GM23338 (cell line): Measurements from ENCODE around the gene PGAP3. TPM values are rescaled to one million over a fixed set of nuclear protein-coding genes. Genes with fewer than 3 reads are reported as not detected.

Experiments
- ATAC-seq: fragments of 200-7000 bp; cut with Tn5 transposase; 3 replicates; pipeline ENCODE4 v1.9.1; 2020
- DNase-seq: peaks from one replicate; pipeline ENCODE4 v3.0.0-alpha.2; 2015; ENCODE audit warnings: low spot score
- H2AFZ ChIP-seq: fragments of 200-600 bp; sonication (generic); 2 replicates; pipeline ENCODE4 v1.8.0; 2016; ENCODE audit warnings: antibody characterized with exemption, mild to moderate bottlenecking, moderate library complexity
- H3F3A ChIP-seq: fragments of 200-600 bp; sonication (generic); replicated peaks from 2 replicates; pipeline ENCODE4 v1.8.0; 2017; ENCODE audit warnings: antibody characterized with exemption, mixed run types, low read depth
- H3K27ac ChIP-seq: fragments of 200-600 bp; sonication (generic); 2 replicates; pipeline ENCODE4 v1.6.1; 2016; ENCODE audit warnings: low read depth
- H3K27me3 ChIP-seq: fragments of 200-600 bp; sonication (generic); 2 replicates; pipeline ENCODE4 v1.8.0; 2016; ENCODE audit warnings: mild to moderate bottlenecking, mixed run types, moderate library complexity; ENCODE audit not compliant: insufficient read depth
- H3K36me3 ChIP-seq: fragments of 200-600 bp; sonication (generic); 2 replicates; pipeline ENCODE4 v1.8.0; 2016; ENCODE audit warnings: mild to moderate bottlenecking; ENCODE audit not compliant: insufficient read depth
- H3K4me1 ChIP-seq: fragments of 200-600 bp; sonication (generic); 2 replicates; pipeline ENCODE4 v1.8.0; 2016; ENCODE audit warnings: mild to moderate bottlenecking, moderate library complexity; ENCODE audit not compliant: insufficient read depth
- H3K4me2 ChIP-seq: fragments of 200-600 bp; sonication (generic); 2 replicates; pipeline ENCODE4 v1.7.1; 2017; ENCODE audit warnings: mixed run types
- H3K4me3 ChIP-seq: fragments of 200-600 bp; sonication (generic); 2 replicates; pipeline ENCODE4 v1.6.1; 2016; ENCODE audit warnings: mixed run types
- H3K79me2 ChIP-seq: fragments of 200-600 bp; sonication (generic); replicated peaks from 2 replicates; pipeline ENCODE4 v1.8.0; 2017; ENCODE audit warnings: mild to moderate bottlenecking; ENCODE audit not compliant: insufficient read depth
- H3K9me2 ChIP-seq: fragments of 200-600 bp; sonication (generic); 2 replicates; pipeline ENCODE4 v1.8.0; 2017; ENCODE audit not compliant: insufficient read depth
- H4K20me1 ChIP-seq: fragments of 200-600 bp; sonication (generic); replicated peaks from 2 replicates; pipeline ENCODE4 v1.8.0; 2017; ENCODE audit warnings: mild to moderate bottlenecking; ENCODE audit not compliant: insufficient read depth
- H3K27ac Mint-ChIP-seq: 2 replicates; pipeline ENCODE4 v1.8.0; 2020; ENCODE audit warnings: inconsistent platforms, mild to moderate bottlenecking, moderate library complexity, mixed read lengths
- H3K27me3 Mint-ChIP-seq: 3 replicates; pipeline ENCODE4 v1.8.0; 2022; ENCODE audit warnings: low read depth, mild to moderate bottlenecking, moderate library complexity, mixed read lengths, inconsistent platforms; ENCODE audit not compliant: insufficient read depth, poor library complexity
- H3K36me3 Mint-ChIP-seq: 3 replicates; pipeline ENCODE4 v1.8.0; 2021; ENCODE audit warnings: low read depth, mild to moderate bottlenecking, inconsistent platforms, moderate library complexity, mixed read lengths
- H3K4me1 Mint-ChIP-seq: 3 replicates; pipeline ENCODE4 v1.8.0; 2020; ENCODE audit warnings: mild to moderate bottlenecking, inconsistent platforms, mixed read lengths
- H3K4me3 Mint-ChIP-seq: 3 replicates; pipeline ENCODE4 v1.8.0; 2021; ENCODE audit warnings: moderate library complexity, mild to moderate bottlenecking, inconsistent platforms, mixed read lengths
- H3K9me3 Mint-ChIP-seq: 3 replicates; pipeline ENCODE4 v1.8.0; 2020; ENCODE audit warnings: moderate library complexity, mild to moderate bottlenecking, inconsistent platforms, mixed read lengths
- CREB1 ChIP-seq: fragments of 250-450 bp; sonication (Bioruptor Pico); IDR thresholded peaks from 2 replicates; pipeline ENCODE4 v1.5.0; 2020; ENCODE audit warnings: low read depth, mild to moderate bottlenecking, moderate library complexity
- ETS1 ChIP-seq: IDR thresholded peaks from 2 replicates; pipeline ENCODE4 v1.6.1; 2016; ENCODE audit warnings: antibody characterized with exemption
- EZH2 ChIP-seq: fragments of 200-600 bp; sonication (generic); IDR thresholded peaks from one replicate; pipeline ENCODE4 v1.8.0; 2017; ENCODE audit warnings: antibody characterized with exemption, mild to moderate bottlenecking, low read depth; ENCODE audit not compliant: unreplicated experiment
- EZH2phosphoT487 ChIP-seq: fragments of 200-600 bp; sonication (generic); IDR thresholded peaks from one replicate; pipeline ENCODE4 v1.8.1; 2018; ENCODE audit warnings: antibody characterized with exemption; ENCODE audit not compliant: unreplicated experiment
- JUNB ChIP-seq: IDR thresholded peaks from one replicate; pipeline ENCODE4 v1.6.1; 2016; ENCODE audit warnings: antibody characterized with exemption; ENCODE audit not compliant: unreplicated experiment
- NANOG ChIP-seq: IDR thresholded peaks from 2 replicates; pipeline ENCODE4 v1.6.1; 2016; ENCODE audit warnings: antibody characterized with exemption, borderline replicate concordance
- POLR2AphosphoS5 ChIP-seq: IDR thresholded peaks from 2 replicates; pipeline ENCODE4 v1.6.1; 2016; ENCODE audit warnings: antibody characterized with exemption, low read depth
- REST ChIP-seq: IDR thresholded peaks from one replicate; pipeline ENCODE4 v1.6.1; 2018; ENCODE audit warnings: antibody characterized with exemption; ENCODE audit not compliant: unreplicated experiment
- STAT1 ChIP-seq: IDR thresholded peaks from one replicate; pipeline ENCODE4 v1.6.1; 2016; ENCODE audit warnings: antibody characterized with exemption; ENCODE audit not compliant: unreplicated experiment
- ZNF114 ChIP-seq: fragments of 250-450 bp; sonication (Bioruptor Pico); IDR thresholded peaks from 2 replicates; pipeline ENCODE4 v1.5.0; 2020; ENCODE audit warnings: mild to moderate bottlenecking, moderate library complexity
- ZNF331 ChIP-seq: fragments of 250-450 bp; sonication (Bioruptor Pico); IDR thresholded peaks from 2 replicates; pipeline ENCODE4 v1.5.0; 2020; ENCODE audit warnings: low read depth, mild to moderate bottlenecking, moderate library complexity
- polyA plus RNA-seq: library from polyadenylated mRNA; unstranded; fragments of >200 nt; fragmentation: Nextera tagmentation; extraction: Ambion mirVana; gene quantifications from 2 replicates; pipeline ENCODE4 v1.2.1, GENCODE V29; 2016
- total RNA-seq: library from RNA; depleted of rRNA; stranded (reverse); fragments of >200 nt; shearing (Covaris generic); gene quantifications from 2 replicates; pipeline ENCODE4 v1.2.3, GENCODE V29; 2014
- TF ChIP-seq, protein P1 (sequence below): fragments of 250-450 bp; sonication (Bioruptor Pico); IDR thresholded peaks from 2 replicates; pipeline ENCODE4 v1.5.0; 2020; ENCODE audit warnings: mild to moderate bottlenecking, moderate library complexity
- TF ChIP-seq, protein P2 (sequence below), 2 experiments: fragments of 200-600 bp in 1 of 2; sonication (generic) in 1 of 2; conservative IDR thresholded peaks; 2 replicates each; pipeline versions ENCODE4 v1.5.1 to v1.6.1; 2016 to 2017; ENCODE audit warnings: antibody characterized with exemption in 2 of 2, low read depth in 2 of 2, mild to moderate bottlenecking in 2 of 2, moderate library complexity in 1 of 2

Gene PGAP3
- total and polyA plus RNA-seq, 2 experiments from 2014 or later = 7.0 to 10.7 TPM

GRCh38 chr17:39703913-39704312 is 16.1 kb upstream of the PGAP3 start:
- Histone ChIP-seq H2AFZ (no peak overlapping the region), H3K79me2 (peaks cover 85% of the 10 kb centered on the region), H3K9me2 (no peaks in the 10 kb centered on the region), H3K4me1 (peaks cover 53% of the 10 kb centered on the region), H4K20me1 (peaks cover 32% of the 10 kb centered on the region), H3K36me3 (peaks cover 10% of the 10 kb centered on the region), H3F3A (0 out of 2 replicates have a peak, but pooled peaks cover 2% of the 10 kb centered on the region), H3K27ac (peak overlapping the region; percentile 79; the same call in 1 of the 2 replicates), H3K4me2 (peak overlapping the region; percentile 75; the same call in 1 of the 2 replicates), H3K27me3 (no peaks in the 10 kb centered on the region), H3K4me3 (no peak overlapping the region)
- H3K27me3 Mint-ChIP-seq = peaks cover 5% of the 10 kb centered on the region
- TF ChIP-seq, protein P1, sequence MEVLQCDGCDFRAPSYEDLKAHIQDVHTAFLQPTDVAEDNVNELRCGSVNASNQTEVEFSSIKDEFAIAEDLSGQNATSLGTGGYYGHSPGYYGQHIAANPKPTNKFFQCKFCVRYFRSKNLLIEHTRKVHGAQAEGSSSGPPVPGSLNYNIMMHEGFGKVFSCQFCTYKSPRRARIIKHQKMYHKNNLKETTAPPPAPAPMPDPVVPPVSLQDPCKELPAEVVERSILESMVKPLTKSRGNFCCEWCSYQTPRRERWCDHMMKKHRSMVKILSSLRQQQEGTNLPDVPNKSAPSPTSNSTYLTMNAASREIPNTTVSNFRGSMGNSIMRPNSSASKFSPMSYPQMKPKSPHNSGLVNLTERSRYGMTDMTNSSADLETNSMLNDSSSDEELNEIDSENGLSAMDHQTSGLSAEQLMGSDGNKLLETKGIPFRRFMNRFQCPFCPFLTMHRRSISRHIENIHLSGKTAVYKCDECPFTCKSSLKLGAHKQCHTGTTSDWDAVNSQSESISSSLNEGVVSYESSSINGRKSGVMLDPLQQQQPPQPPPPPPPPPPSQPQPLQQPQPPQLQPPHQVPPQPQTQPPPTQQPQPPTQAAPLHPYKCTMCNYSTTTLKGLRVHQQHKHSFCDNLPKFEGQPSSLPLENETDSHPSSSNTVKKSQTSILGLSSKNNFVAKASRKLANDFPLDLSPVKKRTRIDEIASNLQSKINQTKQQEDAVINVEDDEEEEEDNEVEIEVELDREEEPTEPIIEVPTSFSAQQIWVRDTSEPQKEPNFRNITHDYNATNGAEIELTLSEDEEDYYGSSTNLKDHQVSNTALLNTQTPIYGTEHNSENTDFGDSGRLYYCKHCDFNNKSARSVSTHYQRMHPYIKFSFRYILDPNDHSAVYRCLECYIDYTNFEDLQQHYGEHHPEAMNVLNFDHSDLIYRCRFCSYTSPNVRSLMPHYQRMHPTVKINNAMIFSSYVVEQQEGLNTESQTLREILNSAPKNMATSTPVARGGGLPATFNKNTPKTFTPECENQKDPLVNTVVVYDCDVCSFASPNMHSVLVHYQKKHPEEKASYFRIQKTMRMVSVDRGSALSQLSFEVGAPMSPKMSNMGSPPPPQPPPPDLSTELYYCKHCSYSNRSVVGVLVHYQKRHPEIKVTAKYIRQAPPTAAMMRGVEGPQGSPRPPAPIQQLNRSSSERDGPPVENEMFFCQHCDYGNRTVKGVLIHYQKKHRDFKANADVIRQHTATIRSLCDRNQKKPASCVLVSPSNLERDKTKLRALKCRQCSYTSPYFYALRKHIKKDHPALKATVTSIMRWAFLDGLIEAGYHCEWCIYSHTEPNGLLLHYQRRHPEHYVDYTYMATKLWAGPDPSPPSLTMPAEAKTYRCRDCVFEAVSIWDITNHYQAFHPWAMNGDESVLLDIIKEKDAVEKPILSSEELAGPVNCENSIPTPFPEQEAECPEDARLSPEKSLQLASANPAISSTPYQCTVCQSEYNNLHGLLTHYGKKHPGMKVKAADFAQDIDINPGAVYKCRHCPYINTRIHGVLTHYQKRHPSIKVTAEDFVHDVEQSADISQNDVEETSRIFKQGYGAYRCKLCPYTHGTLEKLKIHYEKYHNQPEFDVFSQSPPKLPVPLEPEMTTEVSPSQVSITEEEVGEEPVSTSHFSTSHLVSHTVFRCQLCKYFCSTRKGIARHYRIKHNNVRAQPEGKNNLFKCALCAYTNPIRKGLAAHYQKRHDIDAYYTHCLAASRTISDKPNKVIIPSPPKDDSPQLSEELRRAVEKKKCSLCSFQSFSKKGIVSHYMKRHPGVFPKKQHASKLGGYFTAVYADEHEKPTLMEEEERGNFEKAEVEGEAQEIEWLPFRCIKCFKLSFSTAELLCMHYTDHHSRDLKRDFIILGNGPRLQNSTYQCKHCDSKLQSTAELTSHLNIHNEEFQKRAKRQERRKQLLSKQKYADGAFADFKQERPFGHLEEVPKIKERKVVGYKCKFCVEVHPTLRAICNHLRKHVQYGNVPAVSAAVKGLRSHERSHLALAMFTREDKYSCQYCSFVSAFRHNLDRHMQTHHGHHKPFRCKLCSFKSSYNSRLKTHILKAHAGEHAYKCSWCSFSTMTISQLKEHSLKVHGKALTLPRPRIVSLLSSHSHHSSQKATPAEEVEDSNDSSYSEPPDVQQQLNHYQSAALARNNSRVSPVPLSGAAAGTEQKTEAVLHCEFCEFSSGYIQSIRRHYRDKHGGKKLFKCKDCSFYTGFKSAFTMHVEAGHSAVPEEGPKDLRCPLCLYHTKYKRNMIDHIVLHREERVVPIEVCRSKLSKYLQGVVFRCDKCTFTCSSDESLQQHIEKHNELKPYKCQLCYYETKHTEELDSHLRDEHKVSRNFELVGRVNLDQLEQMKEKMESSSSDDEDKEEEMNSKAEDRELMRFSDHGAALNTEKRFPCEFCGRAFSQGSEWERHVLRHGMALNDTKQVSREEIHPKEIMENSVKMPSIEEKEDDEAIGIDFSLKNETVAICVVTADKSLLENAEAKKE (CRISPR knock-in tag) = no peak
- TF ChIP-seq ZNF331 (no peak), JUNB (no peak), NANOG (no peak), CREB1 (CRISPR knock-in tag) (no peak), ETS1 (no peak), REST (no peak), EZH2phosphoT487 (no peak), POLR2AphosphoS5 (no peak), EZH2 (no peak), ZNF114 (CRISPR knock-in tag) (no peak), STAT1 (no peak)
- TF ChIP-seq, protein P2, sequence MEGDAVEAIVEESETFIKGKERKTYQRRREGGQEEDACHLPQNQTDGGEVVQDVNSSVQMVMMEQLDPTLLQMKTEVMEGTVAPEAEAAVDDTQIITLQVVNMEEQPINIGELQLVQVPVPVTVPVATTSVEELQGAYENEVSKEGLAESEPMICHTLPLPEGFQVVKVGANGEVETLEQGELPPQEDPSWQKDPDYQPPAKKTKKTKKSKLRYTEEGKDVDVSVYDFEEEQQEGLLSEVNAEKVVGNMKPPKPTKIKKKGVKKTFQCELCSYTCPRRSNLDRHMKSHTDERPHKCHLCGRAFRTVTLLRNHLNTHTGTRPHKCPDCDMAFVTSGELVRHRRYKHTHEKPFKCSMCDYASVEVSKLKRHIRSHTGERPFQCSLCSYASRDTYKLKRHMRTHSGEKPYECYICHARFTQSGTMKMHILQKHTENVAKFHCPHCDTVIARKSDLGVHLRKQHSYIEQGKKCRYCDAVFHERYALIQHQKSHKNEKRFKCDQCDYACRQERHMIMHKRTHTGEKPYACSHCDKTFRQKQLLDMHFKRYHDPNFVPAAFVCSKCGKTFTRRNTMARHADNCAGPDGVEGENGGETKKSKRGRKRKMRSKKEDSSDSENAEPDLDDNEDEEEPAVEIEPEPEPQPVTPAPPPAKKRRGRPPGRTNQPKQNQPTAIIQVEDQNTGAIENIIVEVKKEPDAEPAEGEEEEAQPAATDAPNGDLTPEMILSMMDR (conservative IDR thresholded peaks at IDR 0.05; ENCODE audit: low read depth in 2 of 2) = no peak
- H3K36me3 Mint-ChIP-seq = peaks cover 40% of the 10 kb centered on the region
- H3K4me1 Mint-ChIP-seq = peaks cover 58% of the 10 kb centered on the region
- no peaks in the 10 kb centered on the region for H3K9me3 Mint-ChIP-seq
- H3K4me3 Mint-ChIP-seq = peak overlapping the region; percentile 23; the same call in 1 of the 3 replicates
- ATAC-seq (no peak), DNase-seq (no peak)
- peak overlapping the region; percentile 94 for H3K27ac Mint-ChIP-seq
